SU-DHL-6 (cell line): ENCODE measurements around the gene MCU.

Experiments used
- H2AFZ ChIP-seq: fragments of 200-600 bp; sonication (generic); 2 replicates; pipeline ENCODE4 v1.6.1; 2014; ENCODE audit warnings: low read depth, mild to moderate bottlenecking, moderate library complexity, mixed read lengths, antibody characterized with exemption, low read length; ENCODE audit not compliant: severe bottlenecking
- H3F3A ChIP-seq: fragments of 200-600 bp; shearing (Covaris generic); 2 replicates; pipeline ENCODE4 v1.6.0; 2016; ENCODE audit warnings: antibody characterized with exemption, mild to moderate bottlenecking; ENCODE audit not compliant: insufficient read depth
- H3K27ac ChIP-seq: fragments of 200-600 bp; sonication (generic); 2 replicates; pipeline ENCODE4 v1.5.1; 2016; ENCODE audit warnings: low read depth, mild to moderate bottlenecking, low read length, moderate library complexity, mixed read lengths
- H3K27me3 ChIP-seq: fragments of 200-600 bp; sonication (generic), shearing (Covaris generic); 2 replicates; pipeline ENCODE4 v1.6.0; 2014; ENCODE audit warnings: mild to moderate bottlenecking, low read length
- H3K36me3 ChIP-seq: fragments of 200-600 bp; sonication (generic); 2 replicates; pipeline ENCODE4 v1.6.1; 2014; ENCODE audit warnings: mild to moderate bottlenecking, low read length, mixed read lengths
- H3K4me2 ChIP-seq: fragments of 300-600, 200-600 bp; shearing (Covaris generic), sonication (generic); 2 replicates; pipeline ENCODE4 v1.6.0; 2014; ENCODE audit warnings: low read length, low read depth, mild to moderate bottlenecking; ENCODE audit not compliant: poor library complexity, severe bottlenecking
- H3K4me3 ChIP-seq: fragments of 200-600 bp; sonication (generic); 2 replicates; pipeline ENCODE4 v1.5.1; 2014; ENCODE audit warnings: antibody characterized with exemption, low read length, mild to moderate bottlenecking, mixed read lengths; ENCODE audit not compliant: insufficient read depth, poor library complexity, severe bottlenecking
- H3K79me2 ChIP-seq: fragments of 200-600 bp; sonication (generic); 2 replicates; pipeline ENCODE4 v1.6.1; 2014; ENCODE audit warnings: mild to moderate bottlenecking, low read length, moderate library complexity; ENCODE audit not compliant: insufficient read depth
- H3K9ac ChIP-seq: fragments of 200-600 bp; sonication (generic); 2 replicates; pipeline ENCODE4 v1.7.0; 2014; ENCODE audit warnings: mild to moderate bottlenecking, low read length
- H3K9me2 ChIP-seq: fragments of 200-600 bp; sonication (generic); replicated peaks from 2 replicates; pipeline ENCODE4 v1.6.1; 2014; ENCODE audit warnings: low read length; ENCODE audit not compliant: insufficient read depth
- H3K9me3 ChIP-seq: fragments of 200-600 bp; sonication (generic); 2 replicates; pipeline ENCODE4 v1.6.1; 2014; ENCODE audit warnings: low read length, mixed read lengths; ENCODE audit not compliant: insufficient read depth
- H4K20me1 ChIP-seq: fragments of 200-600 bp; sonication (generic); 2 replicates; pipeline ENCODE4 v1.6.1; 2014; ENCODE audit warnings: low read depth, mild to moderate bottlenecking, antibody characterized with exemption, low read length, moderate library complexity, mixed read lengths
- CTCF ChIP-seq: fragments of 200-600 bp; sonication (generic); IDR thresholded peaks from one replicate; pipeline ENCODE4 v1.5.1; 2017; ENCODE audit warnings: antibody characterized with exemption, mild to moderate bottlenecking, low read length, moderate library complexity; ENCODE audit not compliant: insufficient read depth, poor library complexity, severe bottlenecking
- EZH2phosphoT487 ChIP-seq: fragments of 200-600 bp; sonication (generic), shearing (Covaris generic); conservative IDR thresholded peaks from 2 replicates; pipeline ENCODE4 v1.6.1; 2018; ENCODE audit warnings: mild to moderate bottlenecking, antibody characterized with exemption, low read length, moderate library complexity, mixed read lengths

MCU gene

GRCh38 chr10:72740528-72740927, 48.6 kb downstream of the MCU start:
- Histone ChIP-seq H3K9ac (no peak overlapping the region), H3K27ac (no peak overlapping the region), H3F3A (no peaks in the 10 kb centered on the region), H2AFZ (no peak overlapping the region), H3K9me3 (no peaks in the 10 kb centered on the region), H3K9me2 (no peaks in the 10 kb centered on the region), H3K27me3 (no peaks in the 10 kb centered on the region), H3K4me2 (no peak overlapping the region), H3K36me3 (no peaks in the 10 kb centered on the region), H3K79me2 (no peaks in the 10 kb centered on the region), H3K4me3 (no peak overlapping the region), H4K20me1 (no peaks in the 10 kb centered on the region)
- TF ChIP-seq CTCF (no peak), EZH2phosphoT487 (no peak)

- Histone ChIP-seq H3K9me3 (no peaks in the 10 kb centered on the region), H3K27me3 (no peaks in the 10 kb centered on the region), H3K27ac (no peak overlapping the region), H3K79me2 (no peaks in the 10 kb centered on the region), H3K4me2 (no peak overlapping the region), H2AFZ (no peak overlapping the region), H4K20me1 (no peaks in the 10 kb centered on the region), H3K9me2 (no peaks in the 10 kb centered on the region), H3K9ac (no peak overlapping the region), H3K4me3 (no peak overlapping the region), H3F3A (no peaks in the 10 kb centered on the region), H3K36me3 (no peaks in the 10 kb centered on the region)
- no peak for TF ChIP-seq EZH2phosphoT487
- TF ChIP-seq CTCF, result no peak
These were observed 50.1 kb downstream of the MCU start for GRCh38 chr10:72742092-72742491.

- Histone ChIP-seq H3K9me2 (no peaks in the 10 kb centered on the region), H2AFZ (no peak overlapping the region), H3K9me3 (no peaks in the 10 kb centered on the region), H3K4me2 (no peak overlapping the region), H4K20me1 (no peaks in the 10 kb centered on the region), H3K4me3 (no peak overlapping the region), H3K36me3 (no peaks in the 10 kb centered on the region), H3K9ac (no peak overlapping the region), H3K27me3 (no peaks in the 10 kb centered on the region), H3F3A (no peaks in the 10 kb centered on the region), H3K27ac (no peak overlapping the region), H3K79me2 (no peaks in the 10 kb centered on the region)
- TF ChIP-seq CTCF (no peak), EZH2phosphoT487 (no peak)
These were observed 50.9 kb downstream of the MCU start for GRCh38 chr10:72742797-72743196.

GRCh38 chr10:72744566-72744965, 52.6 kb downstream of the MCU start:
- Histone ChIP-seq H3K27me3 (no peaks in the 10 kb centered on the region), H4K20me1 (no peaks in the 10 kb centered on the region), H3K4me2 (no peak overlapping the region), H3K9me3 (no peaks in the 10 kb centered on the region), H3K79me2 (no peaks in the 10 kb centered on the region), H3F3A (no peaks in the 10 kb centered on the region), H2AFZ (no peak overlapping the region), H3K9ac (no peak overlapping the region), H3K36me3 (no peaks in the 10 kb centered on the region), H3K4me3 (no peak overlapping the region), H3K9me2 (no peaks in the 10 kb centered on the region), H3K27ac (no peak overlapping the region)
- TF ChIP-seq CTCF, result no peak
- TF ChIP-seq EZH2phosphoT487, result no peak
